ENCODE results near the gene PPP2R2C. TPM values are rescaled to one million over a fixed set of nuclear protein-coding genes. Genes with fewer than 3 reads are reported as not detected.

The PPP2R2C gene
- total RNA-seq, 4 donors from 2014 or later: 0.50 to 2.7 (median 1.4) TPM

GRCh38 chr4:6416518-6417286 is 55.7 kb downstream of the PPP2R2C start:
- peaks cover 0 to 5% (median 0%) of the 10 kb centered on the region in 4 donors for H3K4me1 ChIP-seq
- no peak for DNase-seq (ENCODE audit: extremely low spot score)
- peaks cover 0 to 34% (median 0%) of the 10 kb centered on the region in 4 donors for H3K27me3 ChIP-seq
- 32% methylated on average over 9 of the region's 16 CpGs for WGBS
- no peak overlapping the region for H3K4me3 ChIP-seq
- intact Hi-C loops (cut with DNase I): no loop called here
- no peaks in the 10 kb centered on the region for H3K36me3 ChIP-seq
- no peak overlapping the region for H3K27ac ChIP-seq (replicated peaks in 1 of 4)
- TF ChIP-seq POLR2AphosphoS5 (IDR thresholded peaks at IDR 0.05): no peak
- no peak for TF ChIP-seq POLR2A (IDR thresholded peaks at IDR 0.05; ENCODE audit: low read depth)
- no peak for TF ChIP-seq EP300 (IDR thresholded peaks at IDR 0.05)
- no peak for TF ChIP-seq CTCF (IDR thresholded peaks at IDR 0.05)
- no peaks in the 10 kb centered on the region for H3K9me3 ChIP-seq

GRCh38 chr4:6415031-6415705 is 57.2 kb downstream of the PPP2R2C start:
- H3K36me3 ChIP-seq: no peaks in the 10 kb centered on the region
- no peaks in the 10 kb centered on the region for H3K9me3 ChIP-seq
- H3K27ac ChIP-seq (replicated peaks in 1 of 4): no peak overlapping the region
- DNase-seq (ENCODE audit: extremely low spot score): no peak
- TF ChIP-seq POLR2A (IDR thresholded peaks at IDR 0.05; ENCODE audit: low read depth) (no peak), CTCF (IDR thresholded peaks at IDR 0.05) (no peak), EP300 (IDR thresholded peaks at IDR 0.05) (no peak), POLR2AphosphoS5 (IDR thresholded peaks at IDR 0.05) (no peak)
- no peak overlapping the region for H3K4me3 ChIP-seq
- peaks cover 0 to 34% (median 0%) of the 10 kb centered on the region in 4 donors for H3K27me3 ChIP-seq
- intact Hi-C loops (cut with DNase I): no loop called here
- H3K4me1 ChIP-seq: peaks cover 0 to 5% (median 0%) of the 10 kb centered on the region in 4 donors
- WGBS: 61% methylated on average over 15 of the region's 19 CpGs

GRCh38 chr4:6414578-6414977 is 57.8 kb downstream of the PPP2R2C start:
- peaks cover 0 to 34% (median 0%) of the 10 kb centered on the region in 4 donors for H3K27me3 ChIP-seq
- H3K4me1 ChIP-seq: peaks cover 0 to 5% (median 0%) of the 10 kb centered on the region in 4 donors
- H3K9me3 ChIP-seq: no peaks in the 10 kb centered on the region
- intact Hi-C loops (cut with DNase I): no loop called here
- no peak overlapping the region for H3K27ac ChIP-seq (replicated peaks in 1 of 4)
- no peak overlapping the region for H3K4me3 ChIP-seq
- no peak for DNase-seq (ENCODE audit: extremely low spot score)
- WGBS: 70% methylated on average over 6 of the region's 6 CpGs
- TF ChIP-seq EP300 (IDR thresholded peaks at IDR 0.05) (no peak), CTCF (IDR thresholded peaks at IDR 0.05) (no peak), POLR2A (IDR thresholded peaks at IDR 0.05; ENCODE audit: low read depth) (no peak), POLR2AphosphoS5 (IDR thresholded peaks at IDR 0.05) (no peak)
- H3K36me3 ChIP-seq: no peaks in the 10 kb centered on the region

GRCh38 chr4:6410664-6411063 is 61.8 kb downstream of the PPP2R2C start:
- Histone ChIP-seq H3K9me3 (no peaks in the 10 kb centered on the region), H3K4me3 (no peak overlapping the region), H3K36me3 (no peaks in the 10 kb centered on the region), H3K4me1 (no peaks in the 10 kb centered on the region), H3K27ac (replicated peaks in 1 of 4) (no peak overlapping the region), H3K27me3 (peaks cover 0 to 25% (median 0%) of the 10 kb centered on the region in 4 donors)
- WGBS: 90% methylated on average over 6 of the region's 6 CpGs
- TF ChIP-seq CTCF (IDR thresholded peaks at IDR 0.05): no peak
- no peak for TF ChIP-seq POLR2A (IDR thresholded peaks at IDR 0.05; ENCODE audit: low read depth)
- no peak for TF ChIP-seq POLR2AphosphoS5 (IDR thresholded peaks at IDR 0.05)
- no peak for TF ChIP-seq EP300 (IDR thresholded peaks at IDR 0.05)
- no peak for DNase-seq (ENCODE audit: extremely low spot score)
- intact Hi-C loops (cut with DNase I): no loop called here
